Measurements from ENCODE around the gene SLC38A3.
A peak's percentile ranks its signal among the peaks of the same experiment; 100 is the strongest.

The SLC38A3 gene

GRCh38 chr3:50177346-50177745, 27.7 kb upstream of the SLC38A3 start:
- no peaks in the 10 kb centered on the region for H3K27me3 ChIP-seq (ENCODE audit: insufficient read depth, low read depth, severe bottlenecking)
- TF ChIP-seq CTCF (IDR thresholded peaks at IDR 0.05; ENCODE audit: low read depth, low read length): no peak
- H3K4me3 ChIP-seq (ENCODE audit: low read depth, low read length): no peak overlapping the region
- H3K27ac ChIP-seq: no peak overlapping the region
- H3K9me3 ChIP-seq (ENCODE audit: severe bottlenecking): no peaks in the 10 kb centered on the region
- no peak for DNase-seq
- H3K36me3 ChIP-seq: peaks cover 91% of the 10 kb centered on the region

DNA sequence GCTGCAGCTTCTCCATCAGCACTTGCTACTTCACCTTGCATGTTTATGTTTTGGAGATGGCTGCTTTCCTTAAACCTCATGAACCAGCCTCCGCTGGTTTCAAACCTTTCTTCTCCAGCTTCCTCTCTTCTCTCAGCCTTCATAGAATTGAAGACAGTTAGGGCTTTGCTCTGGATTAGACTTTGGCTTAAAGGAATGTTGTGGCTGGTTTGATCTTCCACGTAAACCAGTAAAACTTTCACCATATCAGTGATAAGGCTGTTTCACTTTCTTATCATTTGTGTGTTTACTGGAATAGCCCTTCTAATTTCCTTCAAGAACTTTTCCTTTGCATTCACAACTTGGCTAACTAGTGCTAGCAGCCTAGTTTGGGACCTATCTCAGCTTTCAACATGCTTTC, 25.4 kb upstream of the SLC38A3 start:
- no peak for TF ChIP-seq CTCF (IDR thresholded peaks at IDR 0.05; ENCODE audit: low read depth, low read length)
- Histone ChIP-seq H3K9me3 (ENCODE audit: severe bottlenecking) (no peaks in the 10 kb centered on the region), H3K4me3 (ENCODE audit: low read depth, low read length) (no peak overlapping the region), H3K27me3 (ENCODE audit: insufficient read depth, low read depth, severe bottlenecking) (no peaks in the 10 kb centered on the region), H3K36me3 (peaks cover 91% of the 10 kb centered on the region), H3K27ac (no peak overlapping the region)
- DNase-seq: no peak

DNA sequence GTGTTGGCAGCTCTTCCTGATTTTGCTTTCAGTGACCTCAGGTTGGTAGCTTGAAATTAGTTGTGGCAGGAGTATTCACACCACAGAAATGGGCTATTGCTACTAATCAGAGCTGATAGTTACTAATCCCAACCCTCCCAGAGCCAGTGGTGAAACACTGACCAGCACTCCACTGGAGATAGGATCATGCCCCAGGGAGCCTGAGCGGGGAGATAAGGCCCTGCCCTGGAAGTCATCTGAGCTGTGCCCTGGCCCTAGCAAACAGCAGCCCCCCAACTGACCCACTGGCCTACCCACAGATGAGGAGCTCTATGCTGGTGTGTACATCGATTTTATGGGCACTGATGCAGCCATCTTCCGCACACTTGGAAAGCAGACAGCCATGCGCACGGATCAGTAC, 23.1 kb upstream of the SLC38A3 start:
- Histone ChIP-seq H3K9me3 (ENCODE audit: severe bottlenecking) (no peaks in the 10 kb centered on the region), H3K4me3 (ENCODE audit: low read depth, low read length) (no peak overlapping the region), H3K27ac (peak overlapping the region; percentile 23; the same call in 1 of the 2 replicates), H3K36me3 (peaks cover 91% of the 10 kb centered on the region), H3K27me3 (ENCODE audit: insufficient read depth, low read depth, severe bottlenecking) (no peaks in the 10 kb centered on the region)
- DNase-seq: no peak
- TF ChIP-seq CTCF (IDR thresholded peaks at IDR 0.05; ENCODE audit: low read depth, low read length): no peak

DNA sequence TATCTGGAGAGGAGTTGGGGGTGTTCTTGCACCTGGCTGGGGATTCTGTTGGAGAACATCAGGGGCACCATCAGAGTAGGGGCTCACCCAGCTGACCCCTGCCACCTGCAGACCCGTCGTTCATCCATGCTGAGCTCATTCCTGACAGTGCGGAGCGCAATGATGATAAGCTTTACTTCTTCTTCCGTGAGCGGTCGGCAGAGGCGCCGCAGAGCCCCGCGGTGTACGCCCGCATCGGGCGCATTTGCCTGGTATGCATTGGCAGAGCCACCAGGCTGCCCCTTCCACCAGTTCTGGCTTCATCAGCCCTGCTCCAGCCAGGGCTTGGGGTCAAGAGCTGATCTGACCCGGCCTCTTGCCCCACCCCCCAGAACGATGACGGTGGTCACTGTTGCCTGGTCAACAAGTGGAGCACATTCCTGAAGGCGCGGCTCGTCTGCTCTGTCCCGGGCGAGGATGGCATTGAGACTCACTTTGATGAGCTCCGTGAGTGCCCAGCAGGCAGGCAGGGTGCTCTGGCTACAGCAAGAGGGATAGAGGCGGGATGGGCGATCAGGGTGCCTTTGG, 22.5 kb upstream of the SLC38A3 start:
- H3K27ac ChIP-seq: no peak overlapping the region
- TF ChIP-seq CTCF (IDR thresholded peaks at IDR 0.05; ENCODE audit: low read depth, low read length): no peak
- no peak for DNase-seq
- H3K36me3 ChIP-seq: peaks cover 90% of the 10 kb centered on the region
- H3K27me3 ChIP-seq (ENCODE audit: insufficient read depth, low read depth, severe bottlenecking): no peaks in the 10 kb centered on the region
- H3K9me3 ChIP-seq (ENCODE audit: severe bottlenecking): no peaks in the 10 kb centered on the region
- H3K4me3 ChIP-seq (ENCODE audit: low read depth, low read length): no peak overlapping the region

DNA sequence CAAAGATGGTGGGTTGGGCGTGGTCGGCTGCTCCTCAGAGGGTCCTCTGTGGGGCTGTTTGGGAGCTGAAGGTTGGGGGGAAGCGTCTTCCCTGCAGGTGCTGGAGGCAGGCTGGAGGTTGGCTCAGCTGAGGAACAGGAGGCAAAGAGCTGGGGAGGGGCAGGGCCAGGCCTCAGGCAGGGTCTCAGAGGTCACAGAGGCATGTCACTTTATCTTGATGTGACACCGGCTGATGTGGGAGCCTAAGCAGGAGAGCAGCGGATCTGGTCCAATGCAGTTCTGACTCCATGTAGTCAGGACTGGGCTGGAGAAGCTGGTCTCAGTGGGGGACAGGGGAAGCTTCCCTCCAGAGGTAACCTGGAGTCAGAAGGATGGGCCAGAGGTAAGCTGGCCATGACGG, 21.3 kb upstream of the SLC38A3 start:
- Histone ChIP-seq H3K36me3 (peaks cover 91% of the 10 kb centered on the region), H3K27me3 (ENCODE audit: insufficient read depth, low read depth, severe bottlenecking) (no peaks in the 10 kb centered on the region), H3K4me3 (ENCODE audit: low read depth, low read length) (no peak overlapping the region), H3K9me3 (ENCODE audit: severe bottlenecking) (no peaks in the 10 kb centered on the region), H3K27ac (no peak overlapping the region)
- no peak for DNase-seq
- TF ChIP-seq CTCF (IDR thresholded peaks at IDR 0.05; ENCODE audit: low read depth, low read length): no peak
